Measurements from ENCODE around the gene DLG2. TPM values are rescaled to one million over a fixed set of nuclear protein-coding genes. Genes with fewer than 3 reads are reported as not detected.

The DLG2 gene
- total and polyA plus RNA-seq, 9 of the 15 experiments (the other 6 are each of a cell fraction or from before 2014, with no cell fraction given), result 0.52 to 1.6 (median 0.95) TPM

DNA sequence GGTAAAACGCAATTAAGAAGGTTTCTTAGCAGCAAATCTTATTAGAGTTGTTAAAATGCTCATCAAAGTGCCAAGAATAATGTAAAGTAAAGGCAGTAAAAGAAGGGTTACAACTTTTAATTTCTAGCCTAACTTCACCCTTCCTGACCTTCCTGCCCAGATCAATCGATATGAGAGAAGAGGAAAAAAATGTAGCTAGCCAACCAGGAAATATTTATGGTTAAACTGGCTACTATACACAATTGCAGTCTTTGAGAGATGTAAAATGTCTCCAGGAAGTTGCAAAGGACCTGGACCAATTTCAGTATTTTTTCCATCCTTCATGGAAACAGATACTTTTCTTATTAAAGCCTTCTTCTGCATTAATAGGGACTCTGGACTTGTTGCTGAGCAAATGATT is 2199.2 kb downstream of the DLG2 start (continued):
- TF ChIP-seq, protein P1, sequence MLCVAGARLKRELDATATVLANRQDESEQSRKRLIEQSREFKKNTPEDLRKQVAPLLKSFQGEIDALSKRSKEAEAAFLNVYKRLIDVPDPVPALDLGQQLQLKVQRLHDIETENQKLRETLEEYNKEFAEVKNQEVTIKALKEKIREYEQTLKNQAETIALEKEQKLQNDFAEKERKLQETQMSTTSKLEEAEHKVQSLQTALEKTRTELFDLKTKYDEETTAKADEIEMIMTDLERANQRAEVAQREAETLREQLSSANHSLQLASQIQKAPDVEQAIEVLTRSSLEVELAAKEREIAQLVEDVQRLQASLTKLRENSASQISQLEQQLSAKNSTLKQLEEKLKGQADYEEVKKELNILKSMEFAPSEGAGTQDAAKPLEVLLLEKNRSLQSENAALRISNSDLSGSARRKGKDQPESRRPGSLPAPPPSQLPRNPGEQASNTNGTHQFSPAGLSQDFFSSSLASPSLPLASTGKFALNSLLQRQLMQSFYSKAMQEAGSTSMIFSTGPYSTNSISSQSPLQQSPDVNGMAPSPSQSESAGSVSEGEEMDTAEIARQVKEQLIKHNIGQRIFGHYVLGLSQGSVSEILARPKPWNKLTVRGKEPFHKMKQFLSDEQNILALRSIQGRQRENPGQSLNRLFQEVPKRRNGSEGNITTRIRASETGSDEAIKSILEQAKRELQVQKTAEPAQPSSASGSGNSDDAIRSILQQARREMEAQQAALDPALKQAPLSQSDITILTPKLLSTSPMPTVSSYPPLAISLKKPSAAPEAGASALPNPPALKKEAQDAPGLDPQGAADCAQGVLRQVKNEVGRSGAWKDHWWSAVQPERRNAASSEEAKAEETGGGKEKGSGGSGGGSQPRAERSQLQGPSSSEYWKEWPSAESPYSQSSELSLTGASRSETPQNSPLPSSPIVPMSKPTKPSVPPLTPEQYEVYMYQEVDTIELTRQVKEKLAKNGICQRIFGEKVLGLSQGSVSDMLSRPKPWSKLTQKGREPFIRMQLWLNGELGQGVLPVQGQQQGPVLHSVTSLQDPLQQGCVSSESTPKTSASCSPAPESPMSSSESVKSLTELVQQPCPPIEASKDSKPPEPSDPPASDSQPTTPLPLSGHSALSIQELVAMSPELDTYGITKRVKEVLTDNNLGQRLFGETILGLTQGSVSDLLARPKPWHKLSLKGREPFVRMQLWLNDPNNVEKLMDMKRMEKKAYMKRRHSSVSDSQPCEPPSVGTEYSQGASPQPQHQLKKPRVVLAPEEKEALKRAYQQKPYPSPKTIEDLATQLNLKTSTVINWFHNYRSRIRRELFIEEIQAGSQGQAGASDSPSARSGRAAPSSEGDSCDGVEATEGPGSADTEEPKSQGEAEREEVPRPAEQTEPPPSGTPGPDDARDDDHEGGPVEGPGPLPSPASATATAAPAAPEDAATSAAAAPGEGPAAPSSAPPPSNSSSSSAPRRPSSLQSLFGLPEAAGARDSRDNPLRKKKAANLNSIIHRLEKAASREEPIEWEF (CRISPR knock-in tag; IDR thresholded peaks at IDR 0.05), result no peak
- TF ChIP-seq JUNB (CRISPR knock-in tag; conservative IDR thresholded peaks at IDR 0.05), result no peak
- TF ChIP-seq, protein P2, sequence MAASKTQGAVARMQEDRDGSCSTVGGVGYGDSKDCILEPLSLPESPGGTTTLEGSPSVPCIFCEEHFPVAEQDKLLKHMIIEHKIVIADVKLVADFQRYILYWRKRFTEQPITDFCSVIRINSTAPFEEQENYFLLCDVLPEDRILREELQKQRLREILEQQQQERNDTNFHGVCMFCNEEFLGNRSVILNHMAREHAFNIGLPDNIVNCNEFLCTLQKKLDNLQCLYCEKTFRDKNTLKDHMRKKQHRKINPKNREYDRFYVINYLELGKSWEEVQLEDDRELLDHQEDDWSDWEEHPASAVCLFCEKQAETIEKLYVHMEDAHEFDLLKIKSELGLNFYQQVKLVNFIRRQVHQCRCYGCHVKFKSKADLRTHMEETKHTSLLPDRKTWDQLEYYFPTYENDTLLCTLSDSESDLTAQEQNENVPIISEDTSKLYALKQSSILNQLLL (CRISPR knock-in tag; IDR thresholded peaks at IDR 0.05; ENCODE audit: borderline replicate concordance), result no peak
- TF ChIP-seq, protein P3, sequence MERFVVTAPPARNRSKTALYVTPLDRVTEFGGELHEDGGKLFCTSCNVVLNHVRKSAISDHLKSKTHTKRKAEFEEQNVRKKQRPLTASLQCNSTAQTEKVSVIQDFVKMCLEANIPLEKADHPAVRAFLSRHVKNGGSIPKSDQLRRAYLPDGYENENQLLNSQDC (CRISPR knock-in tag; IDR thresholded peaks at IDR 0.05), result no peak
- no peak for TF ChIP-seq NRF1 (conservative IDR thresholded peaks at IDR 0.05 in 1 of 2, IDR thresholded peaks at IDR 0.05 in 1 of 2)

Data from K562 (cell line).